Mucosa of descending colon (tissue), 3 donors: ENCODE data around the gene CHRD. TPM values are rescaled to one million over a fixed set of nuclear protein-coding genes. Genes with fewer than 3 reads are reported as not detected.

Source experiments
- ATAC-seq: fragments of 200-7000 bp; cut with Tn5 transposase; one replicate; pipeline ENCODE4 v1.9.1; 2020; ENCODE audit warnings: mild to moderate bottlenecking, moderate library complexity
- DNase-seq, 3 donors: peaks; one replicate each; pipeline ENCODE4 v3.0.0-alpha.2; 2020
- H3K36me3 ChIP-seq: fragments of 200-600 bp; one replicate; pipeline ENCODE4 v1.8.0; 2021; ENCODE audit warnings: low read depth, mild to moderate bottlenecking
- H3K4me1 ChIP-seq: fragments of 200-600 bp; one replicate; pipeline ENCODE4 v1.8.0; 2021; ENCODE audit warnings: low read depth, mild to moderate bottlenecking
- H3K4me3 ChIP-seq: fragments of 200-600 bp; one replicate; pipeline ENCODE4 v1.8.0; 2021; ENCODE audit warnings: mild to moderate bottlenecking
- H3K9me3 ChIP-seq: fragments of 200-600 bp; one replicate; pipeline ENCODE4 v1.8.0; 2021; ENCODE audit warnings: mild to moderate bottlenecking
- intact Hi-C, 2 donors: fragments of 100-400 bp; cut with DNase I in 1 of 2; cut with micrococcal nuclease in 1 of 2; formaldehyde crosslinking; loops; one replicate each; pipeline versions ENCODE4 v1.11.0 to v1.11.1; 2022; cut with DNase I, micrococcal nuclease
- total RNA-seq, 3 donors: library from RNA; stranded (reverse); fragmentation: NEBNext Ultra II Directional in 2 of 3; extraction: Animal tissue kit (Norgen Biotek cat#: 25700) in 2 of 3; gene quantifications; one replicate each; pipeline versions ENCODE4 v1.2.1 to v1.2.4, GENCODE V29; 2021 to 2023
- TF ChIP-seq, protein P1 (sequence below): fragments of 200-600 bp; IDR thresholded peaks from one replicate; pipeline ENCODE4 v1.8.0; 2022; ENCODE audit warnings: antibody characterized with exemption, mild to moderate bottlenecking
- donor health status: DM: no; HTN: no; CAD: no; lungs with moderate emphysema.
- donor health status: DM: no; HTN: no; CAD: no.
- donor health status: DM: no; HTN: yes; CAD: no.

The CHRD gene
- total RNA-seq, 3 donors from 2014 or later, result 1.1 to 8.7 (median 2.8) TPM

GRCh38 chr3:184386047-184386806, 6.4 kb downstream of the CHRD start:
- TF ChIP-seq, protein P1, sequence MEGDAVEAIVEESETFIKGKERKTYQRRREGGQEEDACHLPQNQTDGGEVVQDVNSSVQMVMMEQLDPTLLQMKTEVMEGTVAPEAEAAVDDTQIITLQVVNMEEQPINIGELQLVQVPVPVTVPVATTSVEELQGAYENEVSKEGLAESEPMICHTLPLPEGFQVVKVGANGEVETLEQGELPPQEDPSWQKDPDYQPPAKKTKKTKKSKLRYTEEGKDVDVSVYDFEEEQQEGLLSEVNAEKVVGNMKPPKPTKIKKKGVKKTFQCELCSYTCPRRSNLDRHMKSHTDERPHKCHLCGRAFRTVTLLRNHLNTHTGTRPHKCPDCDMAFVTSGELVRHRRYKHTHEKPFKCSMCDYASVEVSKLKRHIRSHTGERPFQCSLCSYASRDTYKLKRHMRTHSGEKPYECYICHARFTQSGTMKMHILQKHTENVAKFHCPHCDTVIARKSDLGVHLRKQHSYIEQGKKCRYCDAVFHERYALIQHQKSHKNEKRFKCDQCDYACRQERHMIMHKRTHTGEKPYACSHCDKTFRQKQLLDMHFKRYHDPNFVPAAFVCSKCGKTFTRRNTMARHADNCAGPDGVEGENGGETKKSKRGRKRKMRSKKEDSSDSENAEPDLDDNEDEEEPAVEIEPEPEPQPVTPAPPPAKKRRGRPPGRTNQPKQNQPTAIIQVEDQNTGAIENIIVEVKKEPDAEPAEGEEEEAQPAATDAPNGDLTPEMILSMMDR, result no peak
- Histone ChIP-seq H3K4me3 (no peak overlapping the region), H3K36me3 (no peaks in the 10 kb centered on the region), H3K9me3 (no peaks in the 10 kb centered on the region), H3K4me1 (no peaks in the 10 kb centered on the region)
- DNase-seq, result no peak
- intact Hi-C loops, result no loop called here
- ATAC-seq, result no peak

- Histone ChIP-seq H3K4me3 (no peak overlapping the region), H3K36me3 (no peaks in the 10 kb centered on the region), H3K4me1 (no peaks in the 10 kb centered on the region), H3K9me3 (no peaks in the 10 kb centered on the region)
- intact Hi-C loops, result no loop called here
- TF ChIP-seq, protein P1, result no peak
- ATAC-seq (no peak), DNase-seq (no peak)
Observed at GRCh38 chr3:184387174-184387714, 7.4 kb downstream of the CHRD start.

GRCh38 chr3:184388164-184388935, 8.5 kb downstream of the CHRD start:
- H3K4me1 ChIP-seq, result no peaks in the 10 kb centered on the region
- no peaks in the 10 kb centered on the region for H3K36me3 ChIP-seq
- intact Hi-C loops, result no loop called here
- ATAC-seq (no peak), DNase-seq (no peak)
- TF ChIP-seq, protein P1, result no peak
- no peak overlapping the region for H3K4me3 ChIP-seq
- no peaks in the 10 kb centered on the region for H3K9me3 ChIP-seq

DNA sequence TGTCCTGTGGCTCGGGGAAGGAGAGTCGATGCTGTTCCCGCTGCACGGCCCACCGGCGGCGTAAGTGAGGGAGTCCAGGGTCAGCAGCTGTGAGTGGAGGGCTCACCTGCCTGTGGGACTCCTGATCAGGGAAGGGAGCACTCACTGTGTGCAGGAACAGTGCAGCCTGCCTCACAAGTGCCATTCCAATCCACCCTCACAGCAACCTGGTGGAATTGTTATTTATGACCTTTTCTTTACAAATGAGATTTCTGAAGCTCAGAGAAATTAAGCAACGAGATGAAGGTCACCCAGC, 9.0 kb downstream of the CHRD start:
- ATAC-seq, result no peak
- no peak for DNase-seq
- Histone ChIP-seq H3K4me1 (no peaks in the 10 kb centered on the region), H3K9me3 (no peaks in the 10 kb centered on the region), H3K4me3 (no peak overlapping the region), H3K36me3 (no peaks in the 10 kb centered on the region)
- intact Hi-C loops, result no loop called here
- TF ChIP-seq, protein P1, result no peak

DNA sequence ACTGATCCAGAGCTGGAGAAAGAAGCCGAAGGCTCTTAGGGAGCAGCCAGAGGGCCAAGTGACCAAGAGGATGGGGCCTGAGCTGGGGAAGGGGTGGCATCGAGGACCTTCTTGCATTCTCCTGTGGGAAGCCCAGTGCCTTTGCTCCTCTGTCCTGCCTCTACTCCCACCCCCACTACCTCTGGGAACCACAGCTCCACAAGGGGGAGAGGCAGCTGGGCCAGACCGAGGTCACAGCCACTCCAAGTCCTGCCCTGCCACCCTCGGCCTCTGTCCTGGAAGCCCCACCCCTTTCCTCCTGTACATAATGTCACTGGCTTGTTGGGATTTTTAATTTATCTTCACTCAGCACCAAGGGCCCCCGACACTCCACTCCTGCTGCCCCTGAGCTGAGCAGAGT, 9.5 kb downstream of the CHRD start:
- H3K4me1 ChIP-seq, result no peaks in the 10 kb centered on the region
- TF ChIP-seq, protein P1, result no peak
- no peaks in the 10 kb centered on the region for H3K36me3 ChIP-seq
- intact Hi-C loops, result no loop called here
- ATAC-seq (no peak), DNase-seq (no peak)
- no peak overlapping the region for H3K4me3 ChIP-seq
- H3K9me3 ChIP-seq, result no peaks in the 10 kb centered on the region
